HG02840 (cell line): ENCODE measurements around the gene SYNRG.

Source experiments
- ATAC-seq: cut with Tn5 transposase; IDR thresholded peaks from one replicate; pipeline ENCODE4 v1.9.1; 2021; ENCODE audit warnings: mild to moderate bottlenecking, moderate library complexity, moderate number of reproducible peaks; ENCODE audit not compliant: unreplicated experiment, low FRiP score

The SYNRG gene

GRCh38 chr17:37483311-37484039, 125.7 kb downstream of the SYNRG start:
- no peak for ATAC-seq

- no peak for ATAC-seq
These were observed 128.1 kb downstream of the SYNRG start for GRCh38 chr17:37481001-37481665.

- no peak for ATAC-seq
These were observed 128.8 kb downstream of the SYNRG start for GRCh38 chr17:37480427-37480826.

- ATAC-seq: no peak
These were observed 130.2 kb downstream of the SYNRG start for GRCh38 chr17:37479025-37479424.

GRCh38 chr17:37478187-37478586, 131.0 kb downstream of the SYNRG start:
- ATAC-seq: no peak

- ATAC-seq: no peak
These were observed 132.6 kb downstream of the SYNRG start for GRCh38 chr17:37476431-37477120.

GRCh38 chr17:37475731-37476420, 133.3 kb downstream of the SYNRG start:
- no peak for ATAC-seq

- ATAC-seq: no peak
These were observed 139.0 kb downstream of the SYNRG start for GRCh38 chr17:37470181-37470580.

GRCh38 chr17:37466471-37466870, 142.7 kb downstream of the SYNRG start:
- ATAC-seq: no peak

- ATAC-seq: no peak
These were observed 144.1 kb downstream of the SYNRG start for GRCh38 chr17:37465069-37465616.
